ENCODE results near the gene DENND1A.

- no peak for TF ChIP-seq POLR2AphosphoS5 (IDR thresholded peaks at IDR 0.05; ENCODE audit: low read depth, low read length)
- no peak for TF ChIP-seq TAF1 (IDR thresholded peaks at IDR 0.05; ENCODE audit: borderline replicate concordance, insufficient read depth, low read length)
- no peak for TF ChIP-seq SIN3A (IDR thresholded peaks at IDR 0.05; ENCODE audit: borderline replicate concordance, insufficient read depth, low read length)
Measured at GRCh38 chr9:123378956-123379660, 550.8 kb downstream of the DENND1A start.

All from PFSK-1 (cell line).